ENCODE data around the gene TNNT3.
A peak's percentile ranks its signal among the peaks of the same experiment; 100 is the strongest.
"Not testable (repeated sequence)": the region's sequence is repeated elsewhere in the genome, so short reads cannot be mapped to it uniquely, and the experiment has no call there.

TNNT3 gene

DNA sequence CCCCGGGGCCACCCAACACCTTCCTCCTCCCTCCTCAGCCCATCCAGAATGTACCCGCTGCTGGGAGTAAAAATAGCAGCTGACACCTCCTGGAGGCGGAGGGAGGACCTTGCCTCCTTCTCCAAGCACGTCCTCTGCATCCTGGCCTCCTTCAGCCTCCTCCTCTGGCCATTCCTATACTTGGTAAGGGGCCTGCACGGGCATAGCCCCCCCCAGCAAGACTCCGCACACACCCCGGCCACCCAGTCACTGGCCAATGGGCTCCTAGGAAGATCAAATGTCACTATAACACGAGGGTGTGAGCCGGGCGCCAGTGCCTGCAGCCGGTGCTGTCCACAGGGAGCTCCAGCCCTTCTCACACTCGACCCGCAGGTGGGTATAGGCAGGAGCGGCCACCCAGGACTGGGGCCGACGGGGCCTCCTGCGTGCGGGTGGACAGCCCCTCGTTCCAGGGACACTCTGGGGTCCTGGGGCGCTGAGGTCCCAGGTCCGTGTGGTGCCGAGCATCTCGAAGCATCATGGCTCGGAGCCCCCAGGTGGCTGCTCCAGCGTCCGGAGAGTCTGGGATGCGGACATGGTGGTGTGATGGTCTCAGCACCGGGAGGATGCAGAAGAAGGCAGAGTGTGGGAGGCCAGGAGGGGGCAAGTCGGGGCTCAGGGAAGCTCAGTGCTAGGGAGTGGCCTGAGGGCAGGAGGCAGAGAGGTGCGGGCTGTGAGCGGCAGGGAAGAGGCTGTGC lies at the start of gene TNNT3:
TSS of gene TNNT3 (plus strand) at position 313 of the 737 bp plus-strand sequence. CDS start 3,172 bp downstream, outside the sequence.
- in situ Hi-C loops (cut with HindIII; ENCODE audit: low sequenced_read_pairs), result no loop called here
- no peak within 1 kb of the TSS for H3K4me3 ChIP-seq (ENCODE audit: low read depth, low read length)
- DNase-seq (ENCODE audit: low read depth), result no peak
- TF ChIP-seq, protein P1, sequence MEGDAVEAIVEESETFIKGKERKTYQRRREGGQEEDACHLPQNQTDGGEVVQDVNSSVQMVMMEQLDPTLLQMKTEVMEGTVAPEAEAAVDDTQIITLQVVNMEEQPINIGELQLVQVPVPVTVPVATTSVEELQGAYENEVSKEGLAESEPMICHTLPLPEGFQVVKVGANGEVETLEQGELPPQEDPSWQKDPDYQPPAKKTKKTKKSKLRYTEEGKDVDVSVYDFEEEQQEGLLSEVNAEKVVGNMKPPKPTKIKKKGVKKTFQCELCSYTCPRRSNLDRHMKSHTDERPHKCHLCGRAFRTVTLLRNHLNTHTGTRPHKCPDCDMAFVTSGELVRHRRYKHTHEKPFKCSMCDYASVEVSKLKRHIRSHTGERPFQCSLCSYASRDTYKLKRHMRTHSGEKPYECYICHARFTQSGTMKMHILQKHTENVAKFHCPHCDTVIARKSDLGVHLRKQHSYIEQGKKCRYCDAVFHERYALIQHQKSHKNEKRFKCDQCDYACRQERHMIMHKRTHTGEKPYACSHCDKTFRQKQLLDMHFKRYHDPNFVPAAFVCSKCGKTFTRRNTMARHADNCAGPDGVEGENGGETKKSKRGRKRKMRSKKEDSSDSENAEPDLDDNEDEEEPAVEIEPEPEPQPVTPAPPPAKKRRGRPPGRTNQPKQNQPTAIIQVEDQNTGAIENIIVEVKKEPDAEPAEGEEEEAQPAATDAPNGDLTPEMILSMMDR (IDR thresholded peaks at IDR 0.05; ENCODE audit: low read depth, low read length, missing control alignments), result no peak

DNA sequence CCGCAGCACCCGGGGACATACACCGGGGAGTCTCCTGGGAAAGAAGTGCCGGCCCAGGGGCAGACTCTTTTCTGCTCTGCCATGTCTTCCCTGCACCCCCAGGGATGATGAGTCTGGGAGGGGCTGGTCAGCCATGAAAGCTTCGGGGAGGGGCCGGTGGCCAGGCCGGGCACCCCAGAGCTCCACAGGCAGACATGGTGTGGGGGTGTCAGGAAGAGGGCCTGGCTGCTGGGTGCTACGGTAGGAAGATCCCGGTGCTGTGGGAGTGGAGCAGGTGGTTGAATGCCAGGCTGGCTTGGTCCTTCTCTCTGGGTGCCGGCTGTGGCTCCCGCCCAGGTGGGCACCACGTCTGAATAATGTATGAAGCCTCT lies 49.2 kb upstream of the TNNT3 start:
- DNase-seq (ENCODE audit: low read depth), result no peak
- TF ChIP-seq, protein P1 (IDR thresholded peaks at IDR 0.05; ENCODE audit: low read depth, low read length, missing control alignments), result no peak
- in situ Hi-C loops (cut with HindIII; ENCODE audit: low sequenced_read_pairs), result no loop called here
- H3K4me3 ChIP-seq (ENCODE audit: low read depth, low read length), result no peak overlapping the region

- TF ChIP-seq, protein P1 (IDR thresholded peaks at IDR 0.05; ENCODE audit: low read depth, low read length, missing control alignments), result no peak
- in situ Hi-C loops (cut with HindIII; ENCODE audit: low sequenced_read_pairs), result no loop called here
- no peak overlapping the region for H3K4me3 ChIP-seq (ENCODE audit: low read depth, low read length)
- no peak for DNase-seq (ENCODE audit: low read depth)
Observed at GRCh38 chr11:1870721-1871466, 48.6 kb upstream of the TNNT3 start.

- TF ChIP-seq, protein P1 (IDR thresholded peaks at IDR 0.05; ENCODE audit: low read depth, low read length, missing control alignments), result no peak
- H3K4me3 ChIP-seq (ENCODE audit: low read depth, low read length), result no peak overlapping the region
Observed at GRCh38 chr11:1871531-1871930, 48.0 kb upstream of the TNNT3 start.

DNA sequence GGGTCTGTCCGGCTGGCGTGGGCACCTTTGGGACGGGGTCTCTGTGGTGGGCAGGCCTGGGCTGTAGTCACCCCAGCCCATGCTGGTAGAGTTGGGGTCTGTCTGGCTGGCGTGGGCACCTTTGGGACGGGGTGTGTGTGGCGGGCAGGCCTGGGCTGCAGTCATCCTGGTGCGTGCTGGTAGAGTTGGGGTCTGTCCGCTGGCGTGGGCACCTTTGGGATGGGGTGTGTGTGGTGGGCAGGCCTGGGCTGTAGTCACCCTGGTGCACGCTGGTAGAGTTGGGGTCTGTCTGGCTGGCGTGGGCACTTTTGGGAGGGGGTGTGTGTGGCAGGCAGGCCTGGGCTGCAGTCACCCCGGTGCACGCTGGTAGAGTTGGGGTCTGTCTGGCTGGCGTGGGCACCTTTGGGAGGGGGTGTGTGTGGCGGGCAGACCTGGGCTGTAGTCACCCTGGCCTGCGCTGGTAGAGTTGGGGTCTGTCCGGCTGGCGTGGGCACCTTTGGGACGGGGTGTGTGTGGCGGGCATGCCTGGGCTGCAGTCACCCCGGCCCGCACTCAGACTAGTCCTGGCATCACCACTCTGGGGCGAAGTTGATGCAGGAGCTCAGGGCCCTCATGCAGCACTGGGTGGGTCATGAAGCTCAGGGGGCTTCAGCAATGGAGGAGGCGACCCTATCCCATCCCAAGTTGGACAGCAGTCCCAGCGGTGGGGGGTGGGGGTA lies 47.1 kb upstream of the TNNT3 start:
- H3K4me3 ChIP-seq (ENCODE audit: low read depth, low read length), result no peak overlapping the region
- TF ChIP-seq, protein P1 (IDR thresholded peaks at IDR 0.05; ENCODE audit: low read depth, low read length, missing control alignments), result no peak
- in situ Hi-C loops (cut with HindIII; ENCODE audit: low sequenced_read_pairs), result no loop called here
- DNase-seq (ENCODE audit: low read depth), result no peak

More at GRCh38 chr11:1871531-1871930, 48.0 kb upstream of the TNNT3 start:
- in situ Hi-C loops (cut with HindIII; ENCODE audit: low sequenced_read_pairs), result no loop called here
- no peak for DNase-seq (ENCODE audit: low read depth)

GRCh38 chr11:1873048-1873812 lies 46.3 kb upstream of the TNNT3 start:
- no peak overlapping the region for H3K4me3 ChIP-seq (ENCODE audit: low read depth, low read length)
- in situ Hi-C loops (cut with HindIII; ENCODE audit: low sequenced_read_pairs), result no loop called here
- TF ChIP-seq, protein P1 (IDR thresholded peaks at IDR 0.05; ENCODE audit: low read depth, low read length, missing control alignments), result no peak
- peak; percentile 35 for DNase-seq (ENCODE audit: low read depth)

- H3K4me3 ChIP-seq (ENCODE audit: low read depth, low read length); in situ Hi-C loops (cut with HindIII; ENCODE audit: low sequenced_read_pairs); DNase-seq (ENCODE audit: low read depth): not testable (repeated sequence)
Observed at GRCh38 chr11:1873813-1874150, 45.7 kb upstream of the TNNT3 start.

DNA sequence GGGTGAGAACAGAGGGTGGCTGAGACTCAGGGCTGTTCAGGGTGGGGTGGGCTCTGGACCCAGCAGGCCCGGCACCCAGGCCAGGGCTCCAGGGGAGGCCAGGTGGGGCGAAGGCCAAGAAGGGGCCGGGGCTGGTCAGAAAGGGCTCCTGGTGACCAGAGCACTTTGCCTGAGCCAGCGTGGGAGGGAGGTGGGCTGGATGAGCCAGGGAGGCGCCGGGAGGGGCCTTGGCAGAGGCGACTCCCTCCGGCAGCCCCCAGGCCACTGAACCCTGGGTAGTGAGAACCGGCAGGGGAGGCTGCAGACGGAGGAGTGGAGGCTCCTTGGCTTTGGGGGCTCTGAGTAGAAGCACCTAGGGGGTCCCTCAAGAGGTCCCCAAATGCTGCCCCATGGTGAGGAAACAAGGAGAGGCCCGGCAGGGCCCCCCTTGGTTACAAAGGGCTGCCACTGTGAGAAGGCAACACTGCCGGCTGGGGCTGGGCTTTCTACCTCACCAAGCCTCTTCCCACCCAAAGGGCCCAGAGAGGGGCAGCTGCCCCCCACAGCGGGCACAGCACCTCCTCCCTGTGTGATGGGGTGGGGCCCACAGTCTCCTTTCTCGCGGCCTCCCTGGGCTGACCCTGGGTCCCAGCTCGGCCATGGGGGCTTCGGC lies 44.9 kb upstream of the TNNT3 start:
- DNase-seq (ENCODE audit: low read depth); H3K4me3 ChIP-seq (ENCODE audit: low read depth, low read length); in situ Hi-C loops (cut with HindIII; ENCODE audit: low sequenced_read_pairs): not testable (repeated sequence)
